Parathyroid adenoma (tissue), 2 donors: ENCODE results near the gene RAD21L1.
A peak's percentile ranks its signal among the peaks of the same experiment; 100 is the strongest.

Experiments
- H2AFZ ChIP-seq: fragments of 300-600 bp; sonication (generic); one replicate; pipeline ENCODE4 v1.7.0; 2017; ENCODE audit warnings: antibody characterized with exemption, mild to moderate bottlenecking
- H3K27ac ChIP-seq: fragments of 300-600 bp; sonication (generic); one replicate; pipeline ENCODE4 v1.7.0; 2017
- H3K27me3 ChIP-seq: fragments of 300-600 bp; sonication (generic); one replicate; pipeline ENCODE4 v1.7.0; 2017; ENCODE audit warnings: low read length; ENCODE audit not compliant: control insufficient read depth, insufficient read depth
- H3K36me3 ChIP-seq: fragments of 300-600 bp; sonication (generic); one replicate; pipeline ENCODE4 v1.7.0; 2017; ENCODE audit warnings: low read length; ENCODE audit not compliant: control insufficient read depth, insufficient read depth
- H3K4me1 ChIP-seq: fragments of 300-600 bp; sonication (generic); one replicate; pipeline ENCODE4 v1.7.0; 2017; ENCODE audit warnings: control low read depth
- H3K4me2 ChIP-seq: fragments of 300-600 bp; sonication (generic); one replicate; pipeline ENCODE4 v1.7.0; 2017; ENCODE audit warnings: low read length
- H3K4me3 ChIP-seq: fragments of 300-600 bp; sonication (generic); one replicate; pipeline ENCODE4 v1.7.0; 2017; ENCODE audit warnings: low read depth, low read length
- H3K79me2 ChIP-seq: fragments of 300-600 bp; sonication (generic); one replicate; pipeline ENCODE4 v1.7.0; 2017; ENCODE audit warnings: control low read depth
- H3K9ac ChIP-seq: fragments of 300-600 bp; sonication (generic); one replicate; pipeline ENCODE4 v1.7.0; 2017; ENCODE audit warnings: mild to moderate bottlenecking
- H3K9me3 ChIP-seq: fragments of 300-600 bp; sonication (generic); one replicate; pipeline ENCODE4 v1.7.0; 2017; ENCODE audit warnings: low read length; ENCODE audit not compliant: control insufficient read depth
- TF ChIP-seq, protein P1 (sequence below): fragments of 300-600 bp; sonication (generic); IDR thresholded peaks from one replicate; pipeline ENCODE4 v1.7.0; 2017; ENCODE audit warnings: antibody characterized with exemption, mild to moderate bottlenecking
- donor health status: primary hyperparathyroidism.

RAD21L1 gene

DNA sequence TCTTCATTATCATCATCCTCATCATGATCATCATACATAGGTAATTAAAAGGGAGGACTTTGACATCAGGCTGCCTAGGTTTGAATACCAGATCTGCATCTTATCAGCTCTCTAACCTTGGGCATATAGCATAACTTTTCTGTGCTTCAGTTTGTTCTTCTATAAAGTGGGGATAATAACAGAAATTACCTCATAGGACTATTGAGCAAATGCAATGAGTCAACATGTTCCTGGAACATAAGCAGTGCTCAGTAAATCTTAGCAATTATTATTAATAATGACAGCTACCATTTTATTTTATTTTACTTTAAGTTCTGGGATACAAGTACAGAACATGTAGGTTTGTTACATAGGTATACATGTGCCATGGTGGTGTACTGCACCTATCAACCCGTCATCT, 15.3 kb upstream of the RAD21L1 start:
- no peak overlapping the region for H3K27ac ChIP-seq
- no peak overlapping the region for H3K4me2 ChIP-seq
- H3K4me3 ChIP-seq, result no peak overlapping the region
- no peaks in the 10 kb centered on the region for H3K9me3 ChIP-seq
- TF ChIP-seq, protein P1, sequence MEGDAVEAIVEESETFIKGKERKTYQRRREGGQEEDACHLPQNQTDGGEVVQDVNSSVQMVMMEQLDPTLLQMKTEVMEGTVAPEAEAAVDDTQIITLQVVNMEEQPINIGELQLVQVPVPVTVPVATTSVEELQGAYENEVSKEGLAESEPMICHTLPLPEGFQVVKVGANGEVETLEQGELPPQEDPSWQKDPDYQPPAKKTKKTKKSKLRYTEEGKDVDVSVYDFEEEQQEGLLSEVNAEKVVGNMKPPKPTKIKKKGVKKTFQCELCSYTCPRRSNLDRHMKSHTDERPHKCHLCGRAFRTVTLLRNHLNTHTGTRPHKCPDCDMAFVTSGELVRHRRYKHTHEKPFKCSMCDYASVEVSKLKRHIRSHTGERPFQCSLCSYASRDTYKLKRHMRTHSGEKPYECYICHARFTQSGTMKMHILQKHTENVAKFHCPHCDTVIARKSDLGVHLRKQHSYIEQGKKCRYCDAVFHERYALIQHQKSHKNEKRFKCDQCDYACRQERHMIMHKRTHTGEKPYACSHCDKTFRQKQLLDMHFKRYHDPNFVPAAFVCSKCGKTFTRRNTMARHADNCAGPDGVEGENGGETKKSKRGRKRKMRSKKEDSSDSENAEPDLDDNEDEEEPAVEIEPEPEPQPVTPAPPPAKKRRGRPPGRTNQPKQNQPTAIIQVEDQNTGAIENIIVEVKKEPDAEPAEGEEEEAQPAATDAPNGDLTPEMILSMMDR, result no peak
- H3K79me2 ChIP-seq, result no peaks in the 10 kb centered on the region
- H3K27me3 ChIP-seq, result no peaks in the 10 kb centered on the region
- no peak overlapping the region for H2AFZ ChIP-seq
- H3K9ac ChIP-seq, result no peak overlapping the region
- H3K36me3 ChIP-seq, result no peaks in the 10 kb centered on the region
- no peaks in the 10 kb centered on the region for H3K4me1 ChIP-seq

DNA sequence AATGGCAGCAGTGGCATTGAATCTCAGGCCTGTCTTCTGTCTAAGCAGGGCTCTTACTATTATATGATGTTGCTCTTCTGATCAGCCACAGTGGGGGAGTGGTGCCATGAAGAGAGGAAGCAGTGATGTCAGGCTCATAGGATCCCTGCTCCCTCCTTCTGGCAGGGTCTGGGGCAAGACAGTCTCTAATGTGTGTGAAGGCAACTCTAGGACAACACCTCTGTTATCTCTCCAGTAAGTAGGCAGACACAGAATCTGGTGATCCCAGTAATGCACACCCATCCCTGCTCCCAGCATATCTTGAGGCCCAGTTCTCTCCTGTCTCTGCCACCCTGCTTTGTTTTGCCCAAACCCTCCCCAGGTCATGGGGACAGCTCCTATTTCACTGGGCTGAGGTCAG, 13.8 kb upstream of the RAD21L1 start:
- Histone ChIP-seq H3K27ac (no peak overlapping the region), H3K4me3 (no peak overlapping the region), H3K9me3 (no peaks in the 10 kb centered on the region), H3K79me2 (no peaks in the 10 kb centered on the region), H3K27me3 (no peaks in the 10 kb centered on the region), H3K36me3 (no peaks in the 10 kb centered on the region), H2AFZ (no peak overlapping the region), H3K4me2 (no peak overlapping the region), H3K9ac (no peak overlapping the region), H3K4me1 (no peaks in the 10 kb centered on the region)
- TF ChIP-seq, protein P1, result no peak

DNA sequence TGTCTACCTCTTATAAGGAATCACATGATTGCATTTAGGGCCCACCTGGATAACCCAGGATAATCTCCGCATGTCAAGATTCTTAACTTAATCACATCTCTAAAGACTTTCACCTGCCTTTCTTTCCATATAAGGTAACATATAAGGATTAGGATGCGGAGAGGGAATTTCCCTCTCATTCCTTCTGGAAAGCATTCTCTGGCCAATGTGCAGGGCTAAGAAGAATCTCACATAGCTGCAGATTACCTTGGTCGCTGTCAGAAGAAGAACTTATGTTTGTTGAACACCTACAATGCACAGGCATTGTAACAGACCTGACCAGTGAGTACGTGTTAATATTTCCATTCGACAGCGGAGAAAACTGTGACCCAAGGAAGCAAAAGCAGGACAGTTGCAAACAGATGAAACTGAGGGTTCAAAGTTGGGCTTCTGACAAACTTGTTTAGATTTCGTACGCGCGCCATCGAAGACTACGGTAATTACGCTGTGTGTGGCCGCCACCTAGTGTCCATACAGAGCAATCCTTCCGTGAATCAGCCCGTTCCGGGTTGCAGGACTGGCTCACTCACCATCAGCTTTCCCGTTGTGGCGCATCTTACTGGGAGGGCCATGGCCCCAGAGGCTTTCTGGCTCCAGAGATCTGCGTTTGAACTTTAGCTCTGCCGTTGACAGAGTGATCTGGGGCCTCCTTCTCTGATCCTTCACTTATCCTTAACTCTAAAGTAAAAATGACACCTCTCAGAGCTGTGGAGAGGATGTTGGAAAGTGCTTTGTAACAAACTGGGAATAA, 13.0 kb upstream of the RAD21L1 start:
- Histone ChIP-seq H3K27me3 (no peaks in the 10 kb centered on the region), H2AFZ (peak overlapping the region; percentile 69), H3K9me3 (no peaks in the 10 kb centered on the region), H3K4me1 (no peaks in the 10 kb centered on the region), H3K27ac (no peak overlapping the region), H3K36me3 (no peaks in the 10 kb centered on the region), H3K9ac (no peak overlapping the region), H3K4me3 (no peak overlapping the region), H3K79me2 (no peaks in the 10 kb centered on the region), H3K4me2 (peak overlapping the region; percentile 25)
- TF ChIP-seq, protein P1, result peak; percentile 69

DNA sequence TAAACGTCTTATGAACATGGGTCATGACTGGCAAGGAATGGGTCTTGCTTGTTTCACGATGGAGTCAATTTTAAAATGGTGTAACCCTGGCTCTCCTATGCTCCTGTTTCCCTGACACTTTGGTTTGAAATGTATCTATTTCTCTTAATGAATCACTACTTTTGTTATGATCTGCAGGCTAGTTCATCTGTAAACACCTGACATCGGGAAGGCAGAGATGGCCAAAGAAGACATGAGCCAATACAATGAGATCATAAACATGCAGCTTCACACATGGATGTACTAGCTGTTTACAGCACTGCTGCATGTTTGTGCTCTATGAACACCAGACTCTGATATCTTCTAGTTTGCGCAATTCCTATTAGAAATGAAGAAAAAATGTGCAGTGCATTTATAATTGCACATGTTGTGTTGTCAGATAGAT, 11.0 kb upstream of the RAD21L1 start:
- H3K4me1 ChIP-seq, result no peaks in the 10 kb centered on the region
- no peaks in the 10 kb centered on the region for H3K27me3 ChIP-seq
- no peak overlapping the region for H3K9ac ChIP-seq
- no peaks in the 10 kb centered on the region for H3K9me3 ChIP-seq
- no peak overlapping the region for H3K4me2 ChIP-seq
- no peak overlapping the region for H3K27ac ChIP-seq
- TF ChIP-seq, protein P1, result no peak
- H3K79me2 ChIP-seq, result no peaks in the 10 kb centered on the region
- H3K36me3 ChIP-seq, result no peaks in the 10 kb centered on the region
- H3K4me3 ChIP-seq, result no peak overlapping the region
- H2AFZ ChIP-seq, result no peak overlapping the region
